ENCODE data around the gene ASIC2.

DNA sequence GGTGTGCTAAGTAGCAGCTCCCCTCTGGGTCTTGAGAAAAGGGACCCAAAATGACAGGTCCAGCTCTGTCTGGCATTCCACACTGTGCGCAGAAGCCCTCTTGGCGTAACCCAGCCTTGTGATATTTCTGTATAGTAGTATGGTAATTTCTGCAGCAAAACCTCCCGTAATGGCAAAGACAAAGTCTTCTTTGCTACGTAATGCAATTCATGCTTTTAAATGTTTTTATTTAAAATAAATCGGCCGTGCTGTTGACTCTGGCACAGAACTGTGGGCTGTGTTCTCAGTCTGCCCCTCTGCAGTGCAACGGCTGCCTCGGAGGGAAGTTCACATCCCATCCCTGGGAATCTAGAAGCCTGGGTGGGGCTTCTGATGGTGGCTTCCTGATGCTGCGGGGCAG lies 75.2 kb downstream of the ASIC2 start:
- TF ChIP-seq DMBX1 (CRISPR knock-in tag; IDR thresholded peaks at IDR 0.05; ENCODE audit: borderline replicate concordance) (no peak), HIVEP1 (CRISPR knock-in tag; IDR thresholded peaks at IDR 0.05) (no peak), HDAC2 (IDR thresholded peaks at IDR 0.05) (no peak), GABPA (tag; conservative IDR thresholded peaks at IDR 0.05; ENCODE audit: low read depth) (no peak), ZNF589 (CRISPR knock-in tag; IDR thresholded peaks at IDR 0.05; ENCODE audit: low read depth) (no peak), EP300 (IDR thresholded peaks at IDR 0.05; ENCODE audit: low read length) (no peak), TAF1 (IDR thresholded peaks at IDR 0.05; ENCODE audit: control insufficient read depth, extremely low read depth, insufficient read depth, low read length, severe bottlenecking) (no peak), ZNF184 (CRISPR knock-in tag; IDR thresholded peaks at IDR 0.05) (no peak), SAP30 (IDR thresholded peaks at IDR 0.05; ENCODE audit: borderline replicate concordance, insufficient read depth, low read depth, low read length, poor library complexity, severe bottlenecking) (no peak), MAZ (CRISPR knock-in tag; conservative IDR thresholded peaks at IDR 0.05 in 1 of 2, IDR thresholded peaks at IDR 0.05 in 1 of 2) (no peak), NRF1 (conservative IDR thresholded peaks at IDR 0.05 in 1 of 2, IDR thresholded peaks at IDR 0.05 in 1 of 2) (no peak), POLR2AphosphoS5 (IDR thresholded peaks at IDR 0.05; ENCODE audit: control insufficient read depth, insufficient read depth, low read depth, low read length) (no peak)
- TF ChIP-seq, protein P1, sequence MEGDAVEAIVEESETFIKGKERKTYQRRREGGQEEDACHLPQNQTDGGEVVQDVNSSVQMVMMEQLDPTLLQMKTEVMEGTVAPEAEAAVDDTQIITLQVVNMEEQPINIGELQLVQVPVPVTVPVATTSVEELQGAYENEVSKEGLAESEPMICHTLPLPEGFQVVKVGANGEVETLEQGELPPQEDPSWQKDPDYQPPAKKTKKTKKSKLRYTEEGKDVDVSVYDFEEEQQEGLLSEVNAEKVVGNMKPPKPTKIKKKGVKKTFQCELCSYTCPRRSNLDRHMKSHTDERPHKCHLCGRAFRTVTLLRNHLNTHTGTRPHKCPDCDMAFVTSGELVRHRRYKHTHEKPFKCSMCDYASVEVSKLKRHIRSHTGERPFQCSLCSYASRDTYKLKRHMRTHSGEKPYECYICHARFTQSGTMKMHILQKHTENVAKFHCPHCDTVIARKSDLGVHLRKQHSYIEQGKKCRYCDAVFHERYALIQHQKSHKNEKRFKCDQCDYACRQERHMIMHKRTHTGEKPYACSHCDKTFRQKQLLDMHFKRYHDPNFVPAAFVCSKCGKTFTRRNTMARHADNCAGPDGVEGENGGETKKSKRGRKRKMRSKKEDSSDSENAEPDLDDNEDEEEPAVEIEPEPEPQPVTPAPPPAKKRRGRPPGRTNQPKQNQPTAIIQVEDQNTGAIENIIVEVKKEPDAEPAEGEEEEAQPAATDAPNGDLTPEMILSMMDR (IDR thresholded peaks at IDR 0.05 in 2 of 3, conservative IDR thresholded peaks at IDR 0.05 in 1 of 3; ENCODE audit: insufficient read depth in 2 of 3, low read depth in 1 of 3, low read length in 3 of 3) = no peak
- TF ChIP-seq, protein P2, sequence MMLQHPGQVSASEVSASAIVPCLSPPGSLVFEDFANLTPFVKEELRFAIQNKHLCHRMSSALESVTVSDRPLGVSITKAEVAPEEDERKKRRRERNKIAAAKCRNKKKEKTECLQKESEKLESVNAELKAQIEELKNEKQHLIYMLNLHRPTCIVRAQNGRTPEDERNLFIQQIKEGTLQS (IDR thresholded peaks at IDR 0.05) = no peak
- TF ChIP-seq, protein P2 (CRISPR knock-in tag; conservative IDR thresholded peaks at IDR 0.05) = no peak
